GM23338 (cell line): ENCODE data around the gene ERBB4.

Experiments used
- CREB1 ChIP-seq: fragments of 250-450 bp; sonication (Bioruptor Pico); IDR thresholded peaks from 2 replicates; pipeline ENCODE4 v1.5.0; 2020; ENCODE audit warnings: low read depth, mild to moderate bottlenecking, moderate library complexity
- EZH2 ChIP-seq: fragments of 200-600 bp; sonication (generic); IDR thresholded peaks from one replicate; pipeline ENCODE4 v1.8.0; 2017; ENCODE audit warnings: antibody characterized with exemption, mild to moderate bottlenecking, low read depth; ENCODE audit not compliant: unreplicated experiment
- EZH2phosphoT487 ChIP-seq: fragments of 200-600 bp; sonication (generic); IDR thresholded peaks from one replicate; pipeline ENCODE4 v1.8.1; 2018; ENCODE audit warnings: antibody characterized with exemption; ENCODE audit not compliant: unreplicated experiment
- JUNB ChIP-seq: IDR thresholded peaks from one replicate; pipeline ENCODE4 v1.6.1; 2016; ENCODE audit warnings: antibody characterized with exemption; ENCODE audit not compliant: unreplicated experiment
- NANOG ChIP-seq: IDR thresholded peaks from 2 replicates; pipeline ENCODE4 v1.6.1; 2016; ENCODE audit warnings: antibody characterized with exemption, borderline replicate concordance
- POLR2AphosphoS5 ChIP-seq: IDR thresholded peaks from 2 replicates; pipeline ENCODE4 v1.6.1; 2016; ENCODE audit warnings: antibody characterized with exemption, low read depth
- STAT1 ChIP-seq: IDR thresholded peaks from one replicate; pipeline ENCODE4 v1.6.1; 2016; ENCODE audit warnings: antibody characterized with exemption; ENCODE audit not compliant: unreplicated experiment
- ZNF114 ChIP-seq: fragments of 250-450 bp; sonication (Bioruptor Pico); IDR thresholded peaks from 2 replicates; pipeline ENCODE4 v1.5.0; 2020; ENCODE audit warnings: mild to moderate bottlenecking, moderate library complexity
- ZNF331 ChIP-seq: fragments of 250-450 bp; sonication (Bioruptor Pico); IDR thresholded peaks from 2 replicates; pipeline ENCODE4 v1.5.0; 2020; ENCODE audit warnings: low read depth, mild to moderate bottlenecking, moderate library complexity
- TF ChIP-seq, protein P1 (sequence below), 2 experiments: fragments of 200-600 bp in 1 of 2; sonication (generic) in 1 of 2; conservative IDR thresholded peaks; 2 replicates each; pipeline versions ENCODE4 v1.5.1 to v1.6.1; 2016 to 2017; ENCODE audit warnings: antibody characterized with exemption in 2 of 2, low read depth in 2 of 2, mild to moderate bottlenecking in 2 of 2, moderate library complexity in 1 of 2
- TF ChIP-seq, protein P2 (sequence below): IDR thresholded peaks from one replicate; pipeline ENCODE4 v1.6.1; 2018; ENCODE audit warnings: antibody characterized with exemption; ENCODE audit not compliant: unreplicated experiment
- TF ChIP-seq, protein P3 (sequence below): IDR thresholded peaks from 2 replicates; pipeline ENCODE4 v1.6.1; 2016; ENCODE audit warnings: antibody characterized with exemption
- TF ChIP-seq, protein P4 (sequence below): fragments of 250-450 bp; sonication (Bioruptor Pico); IDR thresholded peaks from 2 replicates; pipeline ENCODE4 v1.5.0; 2020; ENCODE audit warnings: mild to moderate bottlenecking, moderate library complexity

DNA sequence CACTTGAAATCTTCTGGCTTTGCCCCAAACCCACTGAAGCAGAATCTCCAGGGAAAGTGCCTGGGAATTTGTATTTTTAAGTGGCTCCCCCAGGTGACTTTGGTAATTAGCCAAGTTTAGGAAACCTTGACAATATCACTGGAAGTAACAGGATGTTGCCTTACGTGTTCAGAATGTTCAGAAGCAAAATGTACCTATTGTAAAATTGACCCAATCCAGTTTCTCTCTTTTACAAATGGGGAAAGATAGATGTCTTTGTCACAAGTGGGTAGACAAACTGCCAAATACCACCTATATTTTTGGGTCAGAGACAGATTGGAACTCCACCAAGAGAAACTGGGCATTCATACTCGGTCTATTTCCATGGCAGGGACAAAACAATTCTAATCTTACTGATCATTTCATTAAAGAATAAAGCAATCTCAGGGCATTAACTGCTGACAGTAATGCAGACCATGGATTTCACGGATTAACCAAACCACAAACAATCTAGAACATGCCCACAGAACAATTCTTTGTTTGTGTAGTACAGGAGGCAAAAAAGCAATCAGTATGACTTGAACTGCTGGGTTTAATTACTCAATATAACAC, 255.8 kb downstream of the ERBB4 start:
- TF ChIP-seq, protein P1, sequence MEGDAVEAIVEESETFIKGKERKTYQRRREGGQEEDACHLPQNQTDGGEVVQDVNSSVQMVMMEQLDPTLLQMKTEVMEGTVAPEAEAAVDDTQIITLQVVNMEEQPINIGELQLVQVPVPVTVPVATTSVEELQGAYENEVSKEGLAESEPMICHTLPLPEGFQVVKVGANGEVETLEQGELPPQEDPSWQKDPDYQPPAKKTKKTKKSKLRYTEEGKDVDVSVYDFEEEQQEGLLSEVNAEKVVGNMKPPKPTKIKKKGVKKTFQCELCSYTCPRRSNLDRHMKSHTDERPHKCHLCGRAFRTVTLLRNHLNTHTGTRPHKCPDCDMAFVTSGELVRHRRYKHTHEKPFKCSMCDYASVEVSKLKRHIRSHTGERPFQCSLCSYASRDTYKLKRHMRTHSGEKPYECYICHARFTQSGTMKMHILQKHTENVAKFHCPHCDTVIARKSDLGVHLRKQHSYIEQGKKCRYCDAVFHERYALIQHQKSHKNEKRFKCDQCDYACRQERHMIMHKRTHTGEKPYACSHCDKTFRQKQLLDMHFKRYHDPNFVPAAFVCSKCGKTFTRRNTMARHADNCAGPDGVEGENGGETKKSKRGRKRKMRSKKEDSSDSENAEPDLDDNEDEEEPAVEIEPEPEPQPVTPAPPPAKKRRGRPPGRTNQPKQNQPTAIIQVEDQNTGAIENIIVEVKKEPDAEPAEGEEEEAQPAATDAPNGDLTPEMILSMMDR (conservative IDR thresholded peaks at IDR 0.05; ENCODE audit: low read depth in 2 of 2): no peak
- TF ChIP-seq POLR2AphosphoS5 (no peak), CREB1 (CRISPR knock-in tag) (no peak), EZH2 (no peak), EZH2phosphoT487 (no peak), JUNB (no peak), ZNF114 (CRISPR knock-in tag) (no peak), STAT1 (no peak), NANOG (no peak), ZNF331 (CRISPR knock-in tag) (no peak)
- TF ChIP-seq, protein P2, sequence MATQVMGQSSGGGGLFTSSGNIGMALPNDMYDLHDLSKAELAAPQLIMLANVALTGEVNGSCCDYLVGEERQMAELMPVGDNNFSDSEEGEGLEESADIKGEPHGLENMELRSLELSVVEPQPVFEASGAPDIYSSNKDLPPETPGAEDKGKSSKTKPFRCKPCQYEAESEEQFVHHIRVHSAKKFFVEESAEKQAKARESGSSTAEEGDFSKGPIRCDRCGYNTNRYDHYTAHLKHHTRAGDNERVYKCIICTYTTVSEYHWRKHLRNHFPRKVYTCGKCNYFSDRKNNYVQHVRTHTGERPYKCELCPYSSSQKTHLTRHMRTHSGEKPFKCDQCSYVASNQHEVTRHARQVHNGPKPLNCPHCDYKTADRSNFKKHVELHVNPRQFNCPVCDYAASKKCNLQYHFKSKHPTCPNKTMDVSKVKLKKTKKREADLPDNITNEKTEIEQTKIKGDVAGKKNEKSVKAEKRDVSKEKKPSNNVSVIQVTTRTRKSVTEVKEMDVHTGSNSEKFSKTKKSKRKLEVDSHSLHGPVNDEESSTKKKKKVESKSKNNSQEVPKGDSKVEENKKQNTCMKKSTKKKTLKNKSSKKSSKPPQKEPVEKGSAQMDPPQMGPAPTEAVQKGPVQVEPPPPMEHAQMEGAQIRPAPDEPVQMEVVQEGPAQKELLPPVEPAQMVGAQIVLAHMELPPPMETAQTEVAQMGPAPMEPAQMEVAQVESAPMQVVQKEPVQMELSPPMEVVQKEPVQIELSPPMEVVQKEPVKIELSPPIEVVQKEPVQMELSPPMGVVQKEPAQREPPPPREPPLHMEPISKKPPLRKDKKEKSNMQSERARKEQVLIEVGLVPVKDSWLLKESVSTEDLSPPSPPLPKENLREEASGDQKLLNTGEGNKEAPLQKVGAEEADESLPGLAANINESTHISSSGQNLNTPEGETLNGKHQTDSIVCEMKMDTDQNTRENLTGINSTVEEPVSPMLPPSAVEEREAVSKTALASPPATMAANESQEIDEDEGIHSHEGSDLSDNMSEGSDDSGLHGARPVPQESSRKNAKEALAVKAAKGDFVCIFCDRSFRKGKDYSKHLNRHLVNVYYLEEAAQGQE: no peak
- TF ChIP-seq, protein P3, sequence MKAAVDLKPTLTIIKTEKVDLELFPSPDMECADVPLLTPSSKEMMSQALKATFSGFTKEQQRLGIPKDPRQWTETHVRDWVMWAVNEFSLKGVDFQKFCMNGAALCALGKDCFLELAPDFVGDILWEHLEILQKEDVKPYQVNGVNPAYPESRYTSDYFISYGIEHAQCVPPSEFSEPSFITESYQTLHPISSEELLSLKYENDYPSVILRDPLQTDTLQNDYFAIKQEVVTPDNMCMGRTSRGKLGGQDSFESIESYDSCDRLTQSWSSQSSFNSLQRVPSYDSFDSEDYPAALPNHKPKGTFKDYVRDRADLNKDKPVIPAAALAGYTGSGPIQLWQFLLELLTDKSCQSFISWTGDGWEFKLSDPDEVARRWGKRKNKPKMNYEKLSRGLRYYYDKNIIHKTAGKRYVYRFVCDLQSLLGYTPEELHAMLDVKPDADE: no peak
- TF ChIP-seq, protein P4, sequence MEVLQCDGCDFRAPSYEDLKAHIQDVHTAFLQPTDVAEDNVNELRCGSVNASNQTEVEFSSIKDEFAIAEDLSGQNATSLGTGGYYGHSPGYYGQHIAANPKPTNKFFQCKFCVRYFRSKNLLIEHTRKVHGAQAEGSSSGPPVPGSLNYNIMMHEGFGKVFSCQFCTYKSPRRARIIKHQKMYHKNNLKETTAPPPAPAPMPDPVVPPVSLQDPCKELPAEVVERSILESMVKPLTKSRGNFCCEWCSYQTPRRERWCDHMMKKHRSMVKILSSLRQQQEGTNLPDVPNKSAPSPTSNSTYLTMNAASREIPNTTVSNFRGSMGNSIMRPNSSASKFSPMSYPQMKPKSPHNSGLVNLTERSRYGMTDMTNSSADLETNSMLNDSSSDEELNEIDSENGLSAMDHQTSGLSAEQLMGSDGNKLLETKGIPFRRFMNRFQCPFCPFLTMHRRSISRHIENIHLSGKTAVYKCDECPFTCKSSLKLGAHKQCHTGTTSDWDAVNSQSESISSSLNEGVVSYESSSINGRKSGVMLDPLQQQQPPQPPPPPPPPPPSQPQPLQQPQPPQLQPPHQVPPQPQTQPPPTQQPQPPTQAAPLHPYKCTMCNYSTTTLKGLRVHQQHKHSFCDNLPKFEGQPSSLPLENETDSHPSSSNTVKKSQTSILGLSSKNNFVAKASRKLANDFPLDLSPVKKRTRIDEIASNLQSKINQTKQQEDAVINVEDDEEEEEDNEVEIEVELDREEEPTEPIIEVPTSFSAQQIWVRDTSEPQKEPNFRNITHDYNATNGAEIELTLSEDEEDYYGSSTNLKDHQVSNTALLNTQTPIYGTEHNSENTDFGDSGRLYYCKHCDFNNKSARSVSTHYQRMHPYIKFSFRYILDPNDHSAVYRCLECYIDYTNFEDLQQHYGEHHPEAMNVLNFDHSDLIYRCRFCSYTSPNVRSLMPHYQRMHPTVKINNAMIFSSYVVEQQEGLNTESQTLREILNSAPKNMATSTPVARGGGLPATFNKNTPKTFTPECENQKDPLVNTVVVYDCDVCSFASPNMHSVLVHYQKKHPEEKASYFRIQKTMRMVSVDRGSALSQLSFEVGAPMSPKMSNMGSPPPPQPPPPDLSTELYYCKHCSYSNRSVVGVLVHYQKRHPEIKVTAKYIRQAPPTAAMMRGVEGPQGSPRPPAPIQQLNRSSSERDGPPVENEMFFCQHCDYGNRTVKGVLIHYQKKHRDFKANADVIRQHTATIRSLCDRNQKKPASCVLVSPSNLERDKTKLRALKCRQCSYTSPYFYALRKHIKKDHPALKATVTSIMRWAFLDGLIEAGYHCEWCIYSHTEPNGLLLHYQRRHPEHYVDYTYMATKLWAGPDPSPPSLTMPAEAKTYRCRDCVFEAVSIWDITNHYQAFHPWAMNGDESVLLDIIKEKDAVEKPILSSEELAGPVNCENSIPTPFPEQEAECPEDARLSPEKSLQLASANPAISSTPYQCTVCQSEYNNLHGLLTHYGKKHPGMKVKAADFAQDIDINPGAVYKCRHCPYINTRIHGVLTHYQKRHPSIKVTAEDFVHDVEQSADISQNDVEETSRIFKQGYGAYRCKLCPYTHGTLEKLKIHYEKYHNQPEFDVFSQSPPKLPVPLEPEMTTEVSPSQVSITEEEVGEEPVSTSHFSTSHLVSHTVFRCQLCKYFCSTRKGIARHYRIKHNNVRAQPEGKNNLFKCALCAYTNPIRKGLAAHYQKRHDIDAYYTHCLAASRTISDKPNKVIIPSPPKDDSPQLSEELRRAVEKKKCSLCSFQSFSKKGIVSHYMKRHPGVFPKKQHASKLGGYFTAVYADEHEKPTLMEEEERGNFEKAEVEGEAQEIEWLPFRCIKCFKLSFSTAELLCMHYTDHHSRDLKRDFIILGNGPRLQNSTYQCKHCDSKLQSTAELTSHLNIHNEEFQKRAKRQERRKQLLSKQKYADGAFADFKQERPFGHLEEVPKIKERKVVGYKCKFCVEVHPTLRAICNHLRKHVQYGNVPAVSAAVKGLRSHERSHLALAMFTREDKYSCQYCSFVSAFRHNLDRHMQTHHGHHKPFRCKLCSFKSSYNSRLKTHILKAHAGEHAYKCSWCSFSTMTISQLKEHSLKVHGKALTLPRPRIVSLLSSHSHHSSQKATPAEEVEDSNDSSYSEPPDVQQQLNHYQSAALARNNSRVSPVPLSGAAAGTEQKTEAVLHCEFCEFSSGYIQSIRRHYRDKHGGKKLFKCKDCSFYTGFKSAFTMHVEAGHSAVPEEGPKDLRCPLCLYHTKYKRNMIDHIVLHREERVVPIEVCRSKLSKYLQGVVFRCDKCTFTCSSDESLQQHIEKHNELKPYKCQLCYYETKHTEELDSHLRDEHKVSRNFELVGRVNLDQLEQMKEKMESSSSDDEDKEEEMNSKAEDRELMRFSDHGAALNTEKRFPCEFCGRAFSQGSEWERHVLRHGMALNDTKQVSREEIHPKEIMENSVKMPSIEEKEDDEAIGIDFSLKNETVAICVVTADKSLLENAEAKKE (CRISPR knock-in tag): no peak
